OCI-LY7 (cell line): ENCODE measurements around the gene PARP14. TPM values are rescaled to one million over a fixed set of nuclear protein-coding genes. Genes with fewer than 3 reads are reported as not detected.

Source experiments
- Bru-seq: library from RNA; stranded (reverse); fragments of 400-500 nt; gene quantifications from one replicate; lab custom pipeline; 2021; lab: Mats Ljungman, UMichigan
- BruChase-seq, 2 experiments: library from RNA; stranded (reverse); fragments of 400-500 nt; gene quantifications; one replicate each; lab custom pipeline; 2021; lab: Mats Ljungman, UMichigan
- BruUV-seq: library from RNA; stranded (reverse); fragments of 400-500 nt; replicated peaks from 2 replicates; lab custom pipeline; 2021; lab: Mats Ljungman, UMichigan
- CTCF ChIA-PET: fragments of 300-600 bp; sonication (Branson Sonifier 250); formaldehyde crosslinking; loops from one replicate; lab custom pipeline; 2022; ENCODE audit warnings: antibody characterized with exemption; ENCODE audit not compliant: unreplicated experiment; lab: Charles Lee
- POLR2A ChIA-PET: fragments of 300-600 bp; sonication (Branson Sonifier 250); formaldehyde crosslinking; loops from one replicate; lab custom pipeline; 2022; ENCODE audit warnings: antibody characterized with exemption; lab: Charles Lee
- DNase-seq: peaks from one replicate; pipeline ENCODE4 v3.0.0-alpha.2; 2015; ENCODE audit warnings: low spot score
- H2AFZ ChIP-seq: fragments of 200-600 bp; sonication (generic), shearing (Covaris generic); 2 replicates; pipeline ENCODE4 v1.6.1; 2014; ENCODE audit warnings: mild to moderate bottlenecking, antibody characterized with exemption, low read length, moderate library complexity
- H3K27ac ChIP-seq: fragments of 200-600 bp; sonication (generic); 2 replicates; pipeline ENCODE4 v1.5.1; 2014; ENCODE audit warnings: mixed run types, low read depth, mild to moderate bottlenecking, moderate library complexity, low read length, inconsistent platforms; ENCODE audit not compliant: poor library complexity, severe bottlenecking
- H3K36me3 ChIP-seq: fragments of 200-600 bp; sonication (generic); 2 replicates; pipeline ENCODE4 v1.6.1; 2014; ENCODE audit warnings: mild to moderate bottlenecking, antibody characterized with exemption, low read length, moderate library complexity, mixed read lengths; ENCODE audit not compliant: insufficient read depth
- H3K4me1 ChIP-seq: fragments of 200-600 bp; sonication (generic); 2 replicates; pipeline ENCODE4 v1.5.1; 2014; ENCODE audit warnings: mild to moderate bottlenecking, low read length; ENCODE audit not compliant: insufficient read depth, poor library complexity, severe bottlenecking
- H3K4me2 ChIP-seq: fragments of 200-600 bp; sonication (generic); 2 replicates; pipeline ENCODE4 v1.6.1; 2014; ENCODE audit warnings: mild to moderate bottlenecking, low read length
- H3K4me3 ChIP-seq: fragments of 200-600 bp; sonication (generic); 2 replicates; pipeline ENCODE4 v1.5.1; 2014; ENCODE audit warnings: mild to moderate bottlenecking, low read depth, low read length; ENCODE audit not compliant: poor library complexity, severe bottlenecking
- H3K79me2 ChIP-seq: fragments of 200-600 bp; sonication (generic); 2 replicates; pipeline ENCODE4 v1.6.1; 2016; ENCODE audit warnings: low read depth, mild to moderate bottlenecking, low read length, moderate library complexity, mixed read lengths; ENCODE audit not compliant: insufficient read depth
- H3K9me2 ChIP-seq: fragments of 200-600 bp; sonication (generic); 2 replicates; pipeline ENCODE4 v1.6.1; 2016; ENCODE audit warnings: mild to moderate bottlenecking, low read length, mixed read lengths; ENCODE audit not compliant: insufficient read depth
- H3K9me3 ChIP-seq: fragments of 200-600 bp; sonication (generic); 2 replicates; pipeline ENCODE4 v1.6.1; 2014; ENCODE audit warnings: mild to moderate bottlenecking, mixed run types, low read length, mixed read lengths
- H4K20me1 ChIP-seq: fragments of 200-600 bp; sonication (generic); 2 replicates; pipeline ENCODE4 v1.6.1; 2014; ENCODE audit warnings: mild to moderate bottlenecking, antibody characterized with exemption, low read length, moderate library complexity, mixed read lengths; ENCODE audit not compliant: insufficient read depth
- EZH2phosphoT487 ChIP-seq: fragments of 200-600 bp; sonication (generic); IDR thresholded peaks from 2 replicates; pipeline ENCODE4 v1.6.1; 2018; ENCODE audit warnings: low read depth, borderline replicate concordance, mild to moderate bottlenecking, mixed run types, antibody characterized with exemption, low read length, moderate library complexity, mixed read lengths
- intact Hi-C: fragments of 100-400 bp; cut with micrococcal nuclease; formaldehyde crosslinking; loops from one replicate; pipeline ENCODE4 v1.10.0; 2022; ENCODE audit not compliant: unreplicated experiment
- long read RNA-seq: library from polyadenylated mRNA; stranded (forward); transcript quantifications from one replicate; pipeline ENCODE4 v2.0.0, GENCODE V29; 2022
- total RNA-seq, 2 experiments: library from RNA; depleted of rRNA in 1 of 2; stranded (reverse); fragments of >200 nt in 1 of 2; shearing (Covaris generic) in 1 of 2; gene quantifications; 2 replicates each; pipeline ENCODE4 v1.2.3, GENCODE V29; 2014 to 2022
- TF ChIP-seq, protein P1 (sequence below): fragments of 200-600 bp; sonication (generic); conservative IDR thresholded peaks from 2 replicates; pipeline ENCODE4 v1.5.1; 2014; ENCODE audit warnings: mild to moderate bottlenecking, antibody characterized with exemption, low read length, moderate library complexity, mixed read lengths

The PARP14 gene, protein sequence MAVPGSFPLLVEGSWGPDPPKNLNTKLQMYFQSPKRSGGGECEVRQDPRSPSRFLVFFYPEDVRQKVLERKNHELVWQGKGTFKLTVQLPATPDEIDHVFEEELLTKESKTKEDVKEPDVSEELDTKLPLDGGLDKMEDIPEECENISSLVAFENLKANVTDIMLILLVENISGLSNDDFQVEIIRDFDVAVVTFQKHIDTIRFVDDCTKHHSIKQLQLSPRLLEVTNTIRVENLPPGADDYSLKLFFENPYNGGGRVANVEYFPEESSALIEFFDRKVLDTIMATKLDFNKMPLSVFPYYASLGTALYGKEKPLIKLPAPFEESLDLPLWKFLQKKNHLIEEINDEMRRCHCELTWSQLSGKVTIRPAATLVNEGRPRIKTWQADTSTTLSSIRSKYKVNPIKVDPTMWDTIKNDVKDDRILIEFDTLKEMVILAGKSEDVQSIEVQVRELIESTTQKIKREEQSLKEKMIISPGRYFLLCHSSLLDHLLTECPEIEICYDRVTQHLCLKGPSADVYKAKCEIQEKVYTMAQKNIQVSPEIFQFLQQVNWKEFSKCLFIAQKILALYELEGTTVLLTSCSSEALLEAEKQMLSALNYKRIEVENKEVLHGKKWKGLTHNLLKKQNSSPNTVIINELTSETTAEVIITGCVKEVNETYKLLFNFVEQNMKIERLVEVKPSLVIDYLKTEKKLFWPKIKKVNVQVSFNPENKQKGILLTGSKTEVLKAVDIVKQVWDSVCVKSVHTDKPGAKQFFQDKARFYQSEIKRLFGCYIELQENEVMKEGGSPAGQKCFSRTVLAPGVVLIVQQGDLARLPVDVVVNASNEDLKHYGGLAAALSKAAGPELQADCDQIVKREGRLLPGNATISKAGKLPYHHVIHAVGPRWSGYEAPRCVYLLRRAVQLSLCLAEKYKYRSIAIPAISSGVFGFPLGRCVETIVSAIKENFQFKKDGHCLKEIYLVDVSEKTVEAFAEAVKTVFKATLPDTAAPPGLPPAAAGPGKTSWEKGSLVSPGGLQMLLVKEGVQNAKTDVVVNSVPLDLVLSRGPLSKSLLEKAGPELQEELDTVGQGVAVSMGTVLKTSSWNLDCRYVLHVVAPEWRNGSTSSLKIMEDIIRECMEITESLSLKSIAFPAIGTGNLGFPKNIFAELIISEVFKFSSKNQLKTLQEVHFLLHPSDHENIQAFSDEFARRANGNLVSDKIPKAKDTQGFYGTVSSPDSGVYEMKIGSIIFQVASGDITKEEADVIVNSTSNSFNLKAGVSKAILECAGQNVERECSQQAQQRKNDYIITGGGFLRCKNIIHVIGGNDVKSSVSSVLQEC (N-terminal part only)
- total RNA-seq (2014; rRNA removed; shearing (Covaris generic)) = 12.4 and 17.0 TPM in 2 replicates
- total RNA-seq (2022) = 3.5 and 5.6 TPM in 2 replicates
- Bru-seq, nascent RNA = percentile 40 among the genes with signal in this experiment
- percentile 48 among the genes with signal in this experiment for BruChase-seq, experiment 1, labeled RNA remaining after a 6-hour chase
- BruChase-seq, experiment 2, labeled RNA remaining after a 2-hour chase = percentile 49 among the genes with signal in this experiment
- long read RNA-seq, partial matches to known transcripts = 1 of 3 reads
- long read RNA-seq, other reads (novel, unspliced or antisense) = 2 of 3 reads

DNA sequence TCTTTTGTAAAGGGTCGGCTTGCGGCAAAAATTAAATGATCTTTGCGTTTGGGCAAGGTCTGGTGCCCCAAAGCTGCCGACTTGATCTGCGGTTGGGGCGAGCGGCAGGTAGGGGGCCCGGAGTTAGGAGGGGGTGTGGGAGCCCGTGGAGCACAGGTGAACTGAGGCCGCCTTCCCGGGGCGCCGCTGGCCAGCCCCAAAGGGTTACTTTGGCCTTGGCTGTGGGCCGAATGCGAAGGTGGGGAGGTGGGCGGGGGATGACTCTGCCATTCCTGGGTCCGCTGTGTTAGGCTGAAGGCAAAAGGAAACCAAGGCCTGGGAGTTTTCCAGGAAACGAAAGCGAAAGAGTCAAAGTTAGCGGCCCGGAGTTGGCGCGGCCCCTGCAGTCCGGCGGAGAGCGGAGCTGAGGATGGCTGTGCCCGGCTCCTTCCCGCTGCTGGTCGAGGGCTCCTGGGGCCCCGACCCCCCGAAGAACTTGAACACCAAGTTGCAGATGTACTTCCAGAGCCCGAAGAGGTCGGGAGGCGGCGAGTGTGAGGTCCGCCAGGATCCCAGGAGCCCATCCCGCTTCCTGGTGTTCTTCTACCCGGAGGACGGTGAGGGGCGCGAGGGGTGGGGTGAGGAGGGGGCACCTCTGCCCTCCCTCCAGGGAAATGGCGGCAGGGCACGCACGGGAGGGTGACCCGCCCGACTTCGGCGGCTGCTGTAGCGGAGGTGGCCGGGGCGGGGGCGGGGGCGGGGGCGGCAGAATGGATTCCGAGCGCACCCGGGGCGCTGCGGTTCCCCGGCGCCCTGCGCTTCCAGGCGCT lies at the start of gene PARP14:
Gene PARP14 (plus strand): TSS at position 365 of the 809 bp plus-strand sequence. CDS start 45 bp downstream, at position 410.
- no peaks in the 10 kb centered on the region for H3K9me3 ChIP-seq
- DNase-seq = peak; percentile 65
- H3K27ac ChIP-seq = no peak within 1 kb of the TSS
- intact Hi-C loops = no loop called here
- peaks cover 33% of the 10 kb centered on the region for H3K4me1 ChIP-seq
- no peaks in the 10 kb centered on the region for H3K79me2 ChIP-seq
- H3K4me2 ChIP-seq = peak within 1 kb of the TSS; percentile 87
- no peaks in the 10 kb centered on the region for H3K9me2 ChIP-seq
- H2AFZ ChIP-seq = peak within 1 kb of the TSS; percentile 61
- BruUV-seq = no TSS peak
- ChIA-PET POLR2A (interaction anchor here (1.1 to 2.8 kb wide), 2 partner anchors 296 to 1136 kb away, joined by 3 to 7 read pairs; partner anchors contain the start of gene FAM162A), CTCF (interaction anchor here (1.5 kb wide), 1 partner anchor 17 kb away, joined by 3 read pairs; no protein-coding TSS in a partner anchor)
- no peaks in the 10 kb centered on the region for H4K20me1 ChIP-seq
- TF ChIP-seq, protein P1, sequence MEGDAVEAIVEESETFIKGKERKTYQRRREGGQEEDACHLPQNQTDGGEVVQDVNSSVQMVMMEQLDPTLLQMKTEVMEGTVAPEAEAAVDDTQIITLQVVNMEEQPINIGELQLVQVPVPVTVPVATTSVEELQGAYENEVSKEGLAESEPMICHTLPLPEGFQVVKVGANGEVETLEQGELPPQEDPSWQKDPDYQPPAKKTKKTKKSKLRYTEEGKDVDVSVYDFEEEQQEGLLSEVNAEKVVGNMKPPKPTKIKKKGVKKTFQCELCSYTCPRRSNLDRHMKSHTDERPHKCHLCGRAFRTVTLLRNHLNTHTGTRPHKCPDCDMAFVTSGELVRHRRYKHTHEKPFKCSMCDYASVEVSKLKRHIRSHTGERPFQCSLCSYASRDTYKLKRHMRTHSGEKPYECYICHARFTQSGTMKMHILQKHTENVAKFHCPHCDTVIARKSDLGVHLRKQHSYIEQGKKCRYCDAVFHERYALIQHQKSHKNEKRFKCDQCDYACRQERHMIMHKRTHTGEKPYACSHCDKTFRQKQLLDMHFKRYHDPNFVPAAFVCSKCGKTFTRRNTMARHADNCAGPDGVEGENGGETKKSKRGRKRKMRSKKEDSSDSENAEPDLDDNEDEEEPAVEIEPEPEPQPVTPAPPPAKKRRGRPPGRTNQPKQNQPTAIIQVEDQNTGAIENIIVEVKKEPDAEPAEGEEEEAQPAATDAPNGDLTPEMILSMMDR = 0 out of 2 replicates have a peak, but pooled peaks have one; percentile 2
- TF ChIP-seq EZH2phosphoT487 = no peak
- H3K4me3 ChIP-seq = peak within 1 kb of the TSS; percentile 76
- H3K36me3 ChIP-seq = no peaks in the 10 kb centered on the region

DNA sequence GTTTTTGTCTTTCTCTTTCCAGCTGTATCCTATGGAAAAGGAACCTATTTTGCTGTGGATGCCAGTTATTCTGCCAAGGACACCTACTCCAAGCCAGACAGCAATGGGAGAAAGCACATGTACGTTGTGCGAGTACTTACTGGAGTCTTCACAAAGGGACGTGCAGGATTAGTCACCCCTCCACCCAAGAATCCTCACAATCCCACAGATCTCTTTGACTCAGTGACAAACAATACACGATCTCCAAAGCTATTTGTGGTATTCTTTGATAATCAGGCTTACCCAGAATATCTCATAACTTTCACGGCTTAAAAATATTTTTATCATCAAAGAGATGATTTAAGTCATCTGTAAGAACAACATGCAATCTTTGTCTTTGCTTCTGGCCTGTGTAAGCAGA lies 44.9 kb upstream of the PARP14 start:
- H3K27ac ChIP-seq = no peak overlapping the region
- H3K4me1 ChIP-seq = no peaks in the 10 kb centered on the region
- POLR2A ChIA-PET = interaction anchor here (0.9 kb wide), 1 partner anchor 9 kb away, joined by 3 read pairs; no protein-coding TSS in a partner anchor
- TF ChIP-seq, protein P1 = no peak
- no peak for TF ChIP-seq EZH2phosphoT487
- H2AFZ ChIP-seq = no peak overlapping the region
- H4K20me1 ChIP-seq = no peaks in the 10 kb centered on the region
- CTCF ChIA-PET = no interaction called here
- no peak overlapping the region for H3K4me2 ChIP-seq
- H3K36me3 ChIP-seq = no peaks in the 10 kb centered on the region
- no peaks in the 10 kb centered on the region for H3K79me2 ChIP-seq
- intact Hi-C loops = no loop called here
- no peaks in the 10 kb centered on the region for H3K9me2 ChIP-seq
- H3K9me3 ChIP-seq = no peaks in the 10 kb centered on the region
- DNase-seq = no peak
- H3K4me3 ChIP-seq = no peak overlapping the region
- BruUV-seq = no TSS peak
